AML-193 (cell line): ENCODE results near the gene RPS15.

Source experiments
- DNase-seq, 2 experiments: peaks; one replicate each; lab custom pipeline; 2025; lab: John Stamatoyannopoulos, UW

RPS15 gene

GRCh38 chr19:1438035-1438932, at the start of gene RPS15:
Gene RPS15, plus strand, starts transcription at chr19:1438396. Its CDS starts 30 bp downstream, at chr19:1438426.
- DNase-seq, result peak; percentile 83 to 92

GRCh38 chr19:1388637-1389026, 49.6 kb upstream of the RPS15 start:
- DNase-seq, result no peak

GRCh38 chr19:1389033-1389940, 48.9 kb upstream of the RPS15 start:
- no peak for DNase-seq

GRCh38 chr19:1390890-1391423, 47.2 kb upstream of the RPS15 start:
- no peak for DNase-seq

- no peak for DNase-seq
Measured at GRCh38 chr19:1392407-1392806, 45.8 kb upstream of the RPS15 start.

GRCh38 chr19:1392939-1393530, 45.2 kb upstream of the RPS15 start:
- DNase-seq, result no peak

- no peak for DNase-seq
Measured at GRCh38 chr19:1393841-1394240, 44.4 kb upstream of the RPS15 start.

- DNase-seq, result no peak
Measured at GRCh38 chr19:1394252-1395193, 43.7 kb upstream of the RPS15 start.

- DNase-seq, result no peak
Measured at GRCh38 chr19:1395194-1396018, 42.8 kb upstream of the RPS15 start.

GRCh38 chr19:1396019-1396767, 42.0 kb upstream of the RPS15 start:
- DNase-seq, result no peak

- DNase-seq, result no peak
Measured at GRCh38 chr19:1396768-1397679, 41.2 kb upstream of the RPS15 start.

- DNase-seq, result no peak
Measured at GRCh38 chr19:1397838-1398237, 40.4 kb upstream of the RPS15 start.

GRCh38 chr19:1399079-1399478, 39.1 kb upstream of the RPS15 start:
- DNase-seq, result no peak

- DNase-seq, result no peak
Measured at GRCh38 chr19:1399745-1400144, 38.5 kb upstream of the RPS15 start.

GRCh38 chr19:1400281-1401137, 37.7 kb upstream of the RPS15 start:
- no peak for DNase-seq

- DNase-seq, result no peak
Measured at GRCh38 chr19:1401138-1401888, 36.9 kb upstream of the RPS15 start, which contains the start of gene GAMT. Gene GAMT, minus strand, starts transcription at chr19:1401542. Its CDS starts 66 bp downstream, at chr19:1401476.

- no peak for DNase-seq
Measured at GRCh38 chr19:1401889-1402217, 36.3 kb upstream of the RPS15 start.
